Measurements from ENCODE around the gene EIF3L. TPM values are rescaled to one million over a fixed set of nuclear protein-coding genes. Genes with fewer than 3 reads are reported as not detected.
A peak's percentile ranks its signal among the peaks of the same experiment; 100 is the strongest.

EIF3L gene
- total and polyA plus RNA-seq, 10 of the 15 experiments (the other 5 are each of a cell fraction or from before 2014, with no cell fraction given), result 294 to 1,037 (median 618) TPM

- no peak for TF ChIP-seq BCL3 (IDR thresholded peaks at IDR 0.05; ENCODE audit: borderline replicate concordance, insufficient read depth, low read depth, low read length, poor library complexity, severe bottlenecking)
- TF ChIP-seq CREB1 (IDR thresholded peaks at IDR 0.05; ENCODE audit: low read depth), result no peak
- no peak for TF ChIP-seq NBN (IDR thresholded peaks at IDR 0.05)
- no peak for TF ChIP-seq CBX3 (IDR thresholded peaks at IDR 0.05; ENCODE audit: borderline replicate concordance, low read depth)
- no peak for TF ChIP-seq PML (IDR thresholded peaks at IDR 0.05; ENCODE audit: low read length)
- peak; percentile 30 for TF ChIP-seq RUNX3 (IDR thresholded peaks at IDR 0.05; ENCODE audit: low read length)
- no peak for TF ChIP-seq MEF2B (IDR thresholded peaks at IDR 0.05; ENCODE audit: partially characterized antibody, poor library complexity, severe bottlenecking)
- TF ChIP-seq POU2F2 (IDR thresholded peaks at IDR 0.05; ENCODE audit: borderline replicate concordance, low read depth, low read length), result peak; percentile 34; the same call in 1 of the 3 replicates
- TF ChIP-seq USF2 (IDR thresholded peaks at IDR 0.05; ENCODE audit: borderline replicate concordance, low read depth, low read length), result no peak
- TF ChIP-seq EZH2 (IDR thresholded peaks at IDR 0.05; ENCODE audit: borderline replicate concordance, control insufficient read depth, low read depth, low read length), result no peak
- no peak for TF ChIP-seq SMAD1 (IDR thresholded peaks at IDR 0.05; ENCODE audit: low read depth, partially characterized antibody)
- 0 out of 2 replicates have a peak, but pooled peaks have one; percentile 24 for TF ChIP-seq TAF1 (IDR thresholded peaks at IDR 0.05; ENCODE audit: borderline replicate concordance, low read depth, low read length)
- peak; percentile 65 for TF ChIP-seq BRCA1 (IDR thresholded peaks at IDR 0.05; ENCODE audit: low read depth, low read length)
- no peak for TF ChIP-seq TARDBP (IDR thresholded peaks at IDR 0.05; ENCODE audit: borderline replicate concordance)
- TF ChIP-seq E4F1 (IDR thresholded peaks at IDR 0.05; ENCODE audit: borderline replicate concordance, partially characterized antibody), result no peak
- no peak for TF ChIP-seq HDAC2 (IDR thresholded peaks at IDR 0.05)
- no peak for TF ChIP-seq E2F4 (IDR thresholded peaks at IDR 0.05; ENCODE audit: low read depth, low read length)
- TF ChIP-seq POLR2A (IDR thresholded peaks at IDR 0.05; ENCODE audit: low read depth, low read length), result no peak
- no peak for TF ChIP-seq E2F8 (IDR thresholded peaks at IDR 0.05; ENCODE audit: low read depth, partially characterized antibody)
- TF ChIP-seq NRF1 (conservative IDR thresholded peaks at IDR 0.05; ENCODE audit: low read depth, low read length), result no peak
- no peak for TF ChIP-seq SIX5 (IDR thresholded peaks at IDR 0.05; ENCODE audit: low read depth, low read length, severe bottlenecking)
- TF ChIP-seq RCOR1 (conservative IDR thresholded peaks at IDR 0.05; ENCODE audit: low read depth, low read length), result no peak
- no peak for TF ChIP-seq KAT2A (conservative IDR thresholded peaks at IDR 0.05; ENCODE audit: control insufficient read depth, low read depth, low read length)
- TF ChIP-seq JUND (IDR thresholded peaks at IDR 0.05; ENCODE audit: low read depth, low read length), result no peak
These were observed 581 bp upstream of the EIF3L start (continued) for GRCh38 chr22:37848587-37849088.
